CD4-positive, alpha-beta T cell treated with Interleukin-10 for 1 hour (primary cell): ENCODE results near the gene ZNF561.

ENCODE experiments used
- DNase-seq: peaks from one replicate; pipeline ENCODE4 v3.0.0-alpha.2; 2020

The ZNF561 gene

GRCh38 chr19:9570255-9570654 lies 50.8 kb downstream of the ZNF561 start:
- DNase-seq, result no peak

- DNase-seq, result no peak
Observed at GRCh38 chr19:9566729-9567128, 54.3 kb downstream of the ZNF561 start.

GRCh38 chr19:9565900-9566705 lies 54.9 kb downstream of the ZNF561 start:
- DNase-seq, result no peak
